Gastrocnemius medialis (tissue), 4 donors: ENCODE measurements around the gene THADA. TPM values are rescaled to one million over a fixed set of nuclear protein-coding genes. Genes with fewer than 3 reads are reported as not detected.
A peak's percentile ranks its signal among the peaks of the same experiment; 100 is the strongest.

ENCODE experiments used
- ATAC-seq, 2 donors: fragments of 150-250 bp; one replicate each; pipeline ENCODE4 v1.9.1; 2016
- DNase-seq, 2 donors: peaks; one replicate each; pipeline ENCODE4 v3.0.0-alpha.2; 2019
- H3K27ac ChIP-seq, 4 donors: fragments of 200-600 bp; sonication (generic); 1 replicate in 1 of 4; 2 replicates in 3 of 4; pipeline ENCODE4 v1.5.1; 2016 to 2018; ENCODE audit warnings: mild to moderate bottlenecking in 2 of 4, moderate library complexity in 1 of 4
- H3K27me3 ChIP-seq, 3 donors: fragments of 200-600 bp; sonication (generic) in 2 of 3; 1 replicate in 1 of 3; 2 replicates in 2 of 3; pipeline versions ENCODE4 v1.5.1 to v1.6.0; 2016 to 2019; ENCODE audit warnings: mild to moderate bottlenecking in 1 of 3, moderate library complexity in 1 of 3
- H3K36me3 ChIP-seq, 2 donors: fragments of 200-600 bp; sonication (generic) in 1 of 2; one replicate each; pipeline ENCODE4 v1.5.1; 2017 to 2018
- H3K4me1 ChIP-seq, 2 donors: fragments of 200-600 bp; sonication (generic) in 1 of 2; one replicate each; pipeline ENCODE4 v1.5.1; 2016 to 2017; ENCODE audit warnings: mild to moderate bottlenecking in 2 of 2
- H3K4me3 ChIP-seq, 4 donors: fragments of 200-600 bp; sonication (generic) in 3 of 4; 1 replicate in 1 of 4; 2 replicates in 3 of 4; pipeline ENCODE4 v1.5.1; 2016 to 2019; ENCODE audit warnings: mild to moderate bottlenecking in 2 of 4
- H3K9me3 ChIP-seq, 3 donors: fragments of 200-600 bp; sonication (generic) in 2 of 3; 1 replicate in 1 of 3; 2 replicates in 2 of 3; pipeline ENCODE4 v1.5.1; 2016 to 2019
- POLR2A ChIP-seq, 2 donors: fragments of 450-650 bp; IDR thresholded peaks; one replicate each; pipeline ENCODE4 v1.6.1; 2017; ENCODE audit warnings: antibody characterized with exemption in 2 of 2, mild to moderate bottlenecking in 2 of 2, moderate library complexity in 2 of 2
- in situ Hi-C, 4 donors: fragments of 200-750 bp; cut with MboI; loops; one replicate each; pipeline versions ENCODE4 v1.15.0 to v1.8.0; 2017; ENCODE audit warnings: low sequenced_read_pairs in 4 of 4
- intact Hi-C: fragments of 100-400 bp; cut with DNase I; formaldehyde crosslinking; loops from one replicate; pipeline ENCODE4 v1.15.1; 2023; ENCODE audit warnings: low total_unique reads
- total RNA-seq, 4 donors: library from RNA; depleted of rRNA; stranded (reverse); fragments of >200 nt; gene quantifications; one replicate each; pipeline versions ENCODE4 v1.1.0 to v1.2.3, GENCODE V29; 2016
- TF ChIP-seq, protein P1 (sequence below), 5 experiments: fragments of 450-650 bp in 3 of 5; fragments of 200-600 bp in 2 of 5; sonication (generic) in 2 of 5; IDR thresholded peaks in 4 of 5; conservative IDR thresholded peaks in 1 of 5; 1 replicate in 4 of 5; 2 replicates in 1 of 5; pipeline ENCODE4 v1.5.1; 2016 to 2019; ENCODE audit warnings: antibody characterized with exemption in 5 of 5, mild to moderate bottlenecking in 3 of 5, moderate library complexity in 3 of 5

The THADA gene
- total RNA-seq, 4 donors from 2014 or later = 13.6 to 19.0 (median 16.2) TPM

DNA sequence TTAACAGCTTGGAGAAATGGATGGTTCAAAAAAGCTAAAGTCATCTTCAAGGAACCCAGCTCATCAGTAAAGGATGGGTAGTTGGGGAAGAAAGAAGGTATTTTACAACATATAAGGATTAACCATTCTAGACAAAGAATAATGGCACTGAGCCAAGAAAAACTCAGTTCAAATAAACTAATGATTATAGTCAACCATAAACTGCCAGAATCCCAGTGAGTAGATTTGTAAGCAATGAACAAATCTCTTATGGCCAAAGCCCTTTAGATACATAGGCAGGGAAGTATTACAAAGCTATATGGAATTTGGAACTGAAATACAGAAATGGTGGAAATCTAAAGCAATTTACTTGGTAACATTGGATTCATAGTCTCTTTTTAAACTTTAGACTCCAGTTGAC is 277.0 kb downstream of the THADA start:
- H3K4me3 ChIP-seq = no peak overlapping the region
- no peak for TF ChIP-seq POLR2A (IDR thresholded peaks at IDR 0.05)
- TF ChIP-seq, protein P1, sequence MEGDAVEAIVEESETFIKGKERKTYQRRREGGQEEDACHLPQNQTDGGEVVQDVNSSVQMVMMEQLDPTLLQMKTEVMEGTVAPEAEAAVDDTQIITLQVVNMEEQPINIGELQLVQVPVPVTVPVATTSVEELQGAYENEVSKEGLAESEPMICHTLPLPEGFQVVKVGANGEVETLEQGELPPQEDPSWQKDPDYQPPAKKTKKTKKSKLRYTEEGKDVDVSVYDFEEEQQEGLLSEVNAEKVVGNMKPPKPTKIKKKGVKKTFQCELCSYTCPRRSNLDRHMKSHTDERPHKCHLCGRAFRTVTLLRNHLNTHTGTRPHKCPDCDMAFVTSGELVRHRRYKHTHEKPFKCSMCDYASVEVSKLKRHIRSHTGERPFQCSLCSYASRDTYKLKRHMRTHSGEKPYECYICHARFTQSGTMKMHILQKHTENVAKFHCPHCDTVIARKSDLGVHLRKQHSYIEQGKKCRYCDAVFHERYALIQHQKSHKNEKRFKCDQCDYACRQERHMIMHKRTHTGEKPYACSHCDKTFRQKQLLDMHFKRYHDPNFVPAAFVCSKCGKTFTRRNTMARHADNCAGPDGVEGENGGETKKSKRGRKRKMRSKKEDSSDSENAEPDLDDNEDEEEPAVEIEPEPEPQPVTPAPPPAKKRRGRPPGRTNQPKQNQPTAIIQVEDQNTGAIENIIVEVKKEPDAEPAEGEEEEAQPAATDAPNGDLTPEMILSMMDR (IDR thresholded peaks at IDR 0.05 in 4 of 5, conservative IDR thresholded peaks at IDR 0.05 in 1 of 5) = no peak
- in situ Hi-C loops (no loop called here), intact Hi-C loops (no loop called here)
- peaks cover 4 to 16% of the 10 kb centered on the region in 2 donors for H3K4me1 ChIP-seq
- no peaks in the 10 kb centered on the region for H3K27me3 ChIP-seq
- H3K27ac ChIP-seq = no peak overlapping the region
- ATAC-seq = no peak
- no peaks in the 10 kb centered on the region for H3K9me3 ChIP-seq
- H3K36me3 ChIP-seq = no peaks in the 10 kb centered on the region
- no peak for DNase-seq

DNA sequence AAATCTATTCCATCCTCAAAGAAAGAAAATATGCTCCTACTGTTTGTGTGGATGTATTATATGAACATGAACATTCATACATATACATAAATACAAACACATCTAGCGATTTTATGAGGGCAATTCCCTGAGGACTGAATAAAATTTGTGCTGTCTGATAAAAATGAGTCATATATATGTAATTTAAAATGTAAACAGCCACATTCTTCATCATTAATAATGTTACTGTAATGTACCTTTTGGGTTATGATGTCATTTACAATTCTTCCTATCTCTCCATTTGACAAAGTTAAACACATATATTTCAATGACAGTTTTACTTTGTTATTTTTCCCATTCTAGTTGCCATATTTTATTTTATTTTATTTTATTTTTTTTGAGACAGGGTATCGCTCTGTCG is 278.2 kb downstream of the THADA start:
- Histone ChIP-seq H3K9me3 (no peaks in the 10 kb centered on the region), H3K27ac (no peak overlapping the region), H3K27me3 (no peaks in the 10 kb centered on the region), H3K4me1 (peaks cover 15 to 23% of the 10 kb centered on the region in 2 donors), H3K36me3 (no peaks in the 10 kb centered on the region), H3K4me3 (no peak overlapping the region)
- ATAC-seq (no peak), DNase-seq (no peak)
- no peak for TF ChIP-seq POLR2A (IDR thresholded peaks at IDR 0.05)
- TF ChIP-seq, protein P1 (IDR thresholded peaks at IDR 0.05 in 4 of 5, conservative IDR thresholded peaks at IDR 0.05 in 1 of 5) = no peak
- in situ Hi-C loops (no loop called here), intact Hi-C loops (no loop called here)

DNA sequence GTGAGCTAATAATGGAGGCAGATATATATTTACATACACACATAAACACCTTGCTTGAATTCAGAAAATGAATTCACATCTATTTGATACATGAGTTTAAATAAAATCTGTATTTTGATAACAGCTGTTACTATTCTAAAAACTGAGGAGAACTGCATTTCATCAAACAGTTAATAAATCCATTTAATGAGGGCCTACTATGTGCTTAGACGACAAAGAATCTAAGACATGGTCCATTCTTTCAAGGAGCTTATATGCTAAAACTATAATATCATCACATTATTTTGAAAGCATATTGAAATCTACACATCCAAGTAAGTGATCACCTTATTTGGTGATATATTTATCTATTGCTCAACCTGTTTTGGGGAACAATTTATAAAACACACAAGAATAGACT is 278.6 kb downstream of the THADA start:
- intact Hi-C loops = no loop called here
- DNase-seq (no peak), ATAC-seq (no peak)
- Histone ChIP-seq H3K4me1 (peaks cover 20 to 27% of the 10 kb centered on the region in 2 donors), H3K27ac (no peak overlapping the region), H3K36me3 (no peaks in the 10 kb centered on the region), H3K9me3 (no peaks in the 10 kb centered on the region), H3K27me3 (no peaks in the 10 kb centered on the region), H3K4me3 (no peak overlapping the region)
- in situ Hi-C loops = no loop called here
- TF ChIP-seq, protein P1 (IDR thresholded peaks at IDR 0.05 in 4 of 5, conservative IDR thresholded peaks at IDR 0.05 in 1 of 5) = no peak
- no peak for TF ChIP-seq POLR2A (IDR thresholded peaks at IDR 0.05)

DNA sequence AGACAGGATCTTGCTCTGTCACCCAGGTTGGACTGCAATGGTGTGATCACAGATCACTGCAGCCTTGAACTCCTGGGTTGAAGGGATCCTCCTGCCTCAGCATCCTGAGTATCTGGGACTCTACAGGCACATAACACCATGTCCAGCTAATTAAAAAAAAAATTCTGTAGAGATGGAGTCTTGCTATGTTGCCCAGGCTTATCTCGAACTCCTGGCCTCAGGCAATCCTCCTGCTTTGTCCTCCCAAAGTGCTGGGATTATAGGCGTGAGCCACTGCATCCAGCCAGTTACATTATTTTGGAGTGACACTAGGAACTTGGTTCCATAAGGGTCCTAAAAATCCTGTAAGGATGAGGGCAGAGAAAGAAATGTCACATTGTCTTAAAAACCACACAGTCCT is 280.4 kb downstream of the THADA start:
- no peak for ATAC-seq
- peaks cover 23 to 29% of the 10 kb centered on the region in 2 donors for H3K4me1 ChIP-seq
- H3K36me3 ChIP-seq = no peaks in the 10 kb centered on the region
- DNase-seq = no peak
- no peaks in the 10 kb centered on the region for H3K9me3 ChIP-seq
- no peaks in the 10 kb centered on the region for H3K27me3 ChIP-seq
- TF ChIP-seq POLR2A (IDR thresholded peaks at IDR 0.05) = no peak
- TF ChIP-seq, protein P1 (IDR thresholded peaks at IDR 0.05 in 4 of 5, conservative IDR thresholded peaks at IDR 0.05 in 1 of 5) = no peak
- in situ Hi-C loops (no loop called here), intact Hi-C loops (no loop called here)
- no peak overlapping the region for H3K4me3 ChIP-seq
- no peak overlapping the region for H3K27ac ChIP-seq

DNA sequence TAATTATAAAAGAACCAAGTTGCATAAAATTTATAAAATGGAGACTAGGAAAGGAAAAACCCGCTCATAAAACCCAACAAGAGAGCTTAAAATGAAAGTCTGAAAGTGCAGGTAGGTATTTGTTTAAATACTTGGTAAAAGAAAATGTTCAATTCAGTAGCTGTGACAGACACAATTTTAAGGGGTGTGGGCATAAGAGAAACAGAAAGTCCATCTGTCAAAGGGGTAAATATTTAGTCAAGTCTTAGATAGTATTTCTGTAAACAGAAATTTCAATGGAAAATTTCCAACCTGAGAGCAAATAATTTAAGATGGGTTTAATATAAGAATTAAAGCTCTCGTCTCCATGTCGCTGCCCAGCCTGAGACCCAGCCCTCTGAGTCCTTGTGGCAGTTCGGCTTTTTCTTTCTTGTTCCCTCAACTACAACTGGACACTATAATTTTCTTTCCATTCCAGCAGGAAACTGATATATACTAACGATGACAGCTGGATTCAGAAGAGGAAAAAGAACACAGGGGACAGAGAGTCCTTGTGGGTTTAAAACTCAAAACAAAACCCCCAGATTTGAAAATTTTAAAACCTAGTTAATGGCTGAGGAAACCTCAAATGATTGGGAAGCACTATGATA is 281.4 kb downstream of the THADA start:
- peaks cover 23 to 29% of the 10 kb centered on the region in 2 donors for H3K4me1 ChIP-seq
- no peak for ATAC-seq

More for the DNA sequence above, 281.4 kb downstream of the THADA start:
- peak overlapping the region in 3 of 4 donors; percentile 60 to 75 (median 70) for H3K27ac ChIP-seq
- in situ Hi-C loops = no loop called here
- DNase-seq = no peak
- intact Hi-C loops = no loop called here
- no peaks in the 10 kb centered on the region for H3K36me3 ChIP-seq
- H3K9me3 ChIP-seq = no peaks in the 10 kb centered on the region
- no peaks in the 10 kb centered on the region for H3K27me3 ChIP-seq
- TF ChIP-seq, protein P1 (IDR thresholded peaks at IDR 0.05 in 4 of 5, conservative IDR thresholded peaks at IDR 0.05 in 1 of 5) = no peak
- no peak for TF ChIP-seq POLR2A (IDR thresholded peaks at IDR 0.05)
- no peak overlapping the region for H3K4me3 ChIP-seq
